ENCODE results near the gene H2AZ1.

Gene H2AZ1

GRCh38 chr4:99945718-99946355 is 4.2 kb downstream of the H2AZ1 start:
- DNase-seq = no peak

- DNase-seq = no peak
These were observed 6.1 kb downstream of the H2AZ1 start for GRCh38 chr4:99943904-99944437.

GRCh38 chr4:99938243-99938753 is 11.8 kb downstream of the H2AZ1 start:
- no peak for DNase-seq

- DNase-seq = no peak
These were observed 15.2 kb downstream of the H2AZ1 start for GRCh38 chr4:99934891-99935290.

- no peak for DNase-seq
These were observed 22.5 kb downstream of the H2AZ1 start for GRCh38 chr4:99927566-99927965.

- no peak for DNase-seq
These were observed 28.9 kb downstream of the H2AZ1 start for GRCh38 chr4:99921174-99921573.

- no peak for DNase-seq
These were observed 31.4 kb downstream of the H2AZ1 start for GRCh38 chr4:99918656-99919055.

- DNase-seq = no peak
These were observed 32.5 kb downstream of the H2AZ1 start for GRCh38 chr4:99917575-99917974.

- DNase-seq = no peak
These were observed 34.6 kb downstream of the H2AZ1 start for GRCh38 chr4:99915449-99915848.

Measured in NCI-H1930 (cell line).